Measurements from ENCODE around the gene BCAS1.

The BCAS1 gene

GRCh38 chr20:53964501-53965253 lies 105.7 kb downstream of the BCAS1 start:
- DNase-seq = no peak
- Histone ChIP-seq H3K27me3 (ENCODE audit: insufficient read depth, low read depth, severe bottlenecking) (peaks cover 87% of the 10 kb centered on the region), H3K27ac (no peak overlapping the region), H3K9me3 (ENCODE audit: severe bottlenecking) (peaks cover 2% of the 10 kb centered on the region), H3K36me3 (no peaks in the 10 kb centered on the region), H3K4me3 (ENCODE audit: low read depth, low read length) (no peak overlapping the region)
- TF ChIP-seq CTCF (IDR thresholded peaks at IDR 0.05; ENCODE audit: low read depth, low read length) = no peak

- H3K27ac ChIP-seq = no peak overlapping the region
- H3K27me3 ChIP-seq (ENCODE audit: insufficient read depth, low read depth, severe bottlenecking) = peaks cover 92% of the 10 kb centered on the region
- H3K4me3 ChIP-seq (ENCODE audit: low read depth, low read length) = no peak overlapping the region
- no peaks in the 10 kb centered on the region for H3K36me3 ChIP-seq
- TF ChIP-seq CTCF (IDR thresholded peaks at IDR 0.05; ENCODE audit: low read depth, low read length) = no peak
- no peak for DNase-seq
- peaks cover 2% of the 10 kb centered on the region for H3K9me3 ChIP-seq (ENCODE audit: severe bottlenecking)
Observed at GRCh38 chr20:53964067-53964466, 106.3 kb downstream of the BCAS1 start.

DNA sequence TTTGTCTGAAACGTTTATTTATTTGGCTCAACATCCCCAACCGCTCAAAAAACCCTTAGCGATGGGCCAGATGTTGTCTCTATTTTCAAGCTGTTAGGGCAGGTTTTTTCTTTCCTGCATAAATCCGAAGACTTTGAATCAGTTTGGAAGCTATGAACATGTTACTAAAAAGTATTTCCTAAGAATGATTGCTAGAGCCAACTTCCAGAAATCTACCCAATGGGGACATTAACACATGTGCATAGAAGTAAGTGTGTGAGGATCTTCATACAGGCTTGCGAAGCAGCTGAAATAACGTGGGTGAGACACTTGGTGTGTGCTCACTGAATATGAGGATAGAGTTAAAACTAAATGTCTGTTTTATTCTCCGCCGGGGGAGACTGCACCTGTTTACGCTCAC lies 106.8 kb downstream of the BCAS1 start:
- Histone ChIP-seq H3K27ac (no peak overlapping the region), H3K36me3 (no peaks in the 10 kb centered on the region), H3K4me3 (ENCODE audit: low read depth, low read length) (no peak overlapping the region), H3K27me3 (ENCODE audit: insufficient read depth, low read depth, severe bottlenecking) (peaks cover 92% of the 10 kb centered on the region), H3K9me3 (ENCODE audit: severe bottlenecking) (peaks cover 2% of the 10 kb centered on the region)
- no peak for DNase-seq
- TF ChIP-seq CTCF (IDR thresholded peaks at IDR 0.05; ENCODE audit: low read depth, low read length) = no peak

DNA sequence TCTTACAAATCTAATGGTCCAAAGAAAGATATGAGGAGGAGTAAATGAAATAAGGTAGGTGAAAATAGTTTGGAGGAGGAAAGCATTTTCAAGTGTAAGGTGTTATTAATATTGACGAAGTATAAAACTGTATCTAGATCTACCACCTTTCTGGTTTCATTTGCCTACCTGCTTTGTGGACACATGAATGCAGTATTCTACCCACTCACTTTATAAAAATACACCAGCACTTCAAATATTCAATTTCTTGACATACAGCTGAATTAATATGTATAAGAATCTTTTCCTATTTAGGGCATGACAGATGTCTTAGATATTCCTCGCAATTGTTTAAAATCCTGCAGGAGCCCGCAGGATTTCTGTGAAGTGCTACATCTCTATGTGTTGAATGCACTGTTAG lies 108.0 kb downstream of the BCAS1 start:
- no peak for TF ChIP-seq CTCF (IDR thresholded peaks at IDR 0.05; ENCODE audit: low read depth, low read length)
- Histone ChIP-seq H3K9me3 (ENCODE audit: severe bottlenecking) (peaks cover 2% of the 10 kb centered on the region), H3K36me3 (no peaks in the 10 kb centered on the region), H3K27ac (no peak overlapping the region), H3K4me3 (ENCODE audit: low read depth, low read length) (no peak overlapping the region), H3K27me3 (ENCODE audit: insufficient read depth, low read depth, severe bottlenecking) (peaks cover 90% of the 10 kb centered on the region)
- no peak for DNase-seq

- peaks cover 2% of the 10 kb centered on the region for H3K9me3 ChIP-seq (ENCODE audit: severe bottlenecking)
- no peak overlapping the region for H3K4me3 ChIP-seq (ENCODE audit: low read depth, low read length)
- no peak overlapping the region for H3K27ac ChIP-seq
- DNase-seq = no peak
- no peak for TF ChIP-seq CTCF (IDR thresholded peaks at IDR 0.05; ENCODE audit: low read depth, low read length)
- no peaks in the 10 kb centered on the region for H3K36me3 ChIP-seq
- peaks cover 83% of the 10 kb centered on the region for H3K27me3 ChIP-seq (ENCODE audit: insufficient read depth, low read depth, severe bottlenecking)
Observed at GRCh38 chr20:53961527-53961926, 108.9 kb downstream of the BCAS1 start.

Data from WERI-Rb-1 (cell line).